K562 (cell line): ENCODE measurements around the gene HTT-AS. TPM values are rescaled to one million over a fixed set of nuclear protein-coding genes. Genes with fewer than 3 reads are reported as not detected.
A peak's percentile ranks its signal among the peaks of the same experiment; 100 is the strongest.

Experiments used
- ATF7 ChIP-seq: fragments of 450-650 bp; IDR thresholded peaks from 2 replicates; pipeline ENCODE4 v1.7.1; 2014; ENCODE audit warnings: mild to moderate bottlenecking, moderate library complexity
- BRF1 ChIP-seq: IDR thresholded peaks from 3 replicates; pipeline ENCODE4 v1.6.1; 2011; ENCODE audit warnings: borderline replicate concordance, mild to moderate bottlenecking; ENCODE audit not compliant: insufficient read length; ENCODE audit errors: extremely low read depth
- HES1 ChIP-seq: fragments of 450-650 bp; IDR thresholded peaks from 2 replicates; pipeline ENCODE4 v1.6.1; 2016; ENCODE audit warnings: low read depth, mild to moderate bottlenecking, moderate library complexity
- KDM5B ChIP-seq: fragments of 200-600 bp; sonication (generic); IDR thresholded peaks from 2 replicates; pipeline ENCODE4 v1.6.1; 2012; ENCODE audit warnings: low read depth, mild to moderate bottlenecking, moderate library complexity, low read length, control low read depth, inconsistent platforms; ENCODE audit not compliant: insufficient replicate concordance
- MAX ChIP-seq: sonication (generic); formaldehyde crosslinking; IDR thresholded peaks from 2 replicates; pipeline ENCODE4 v1.9.0; 2022; ENCODE audit warnings: mild to moderate bottlenecking, missing genetic modification reagents
- MNT ChIP-seq, 2 experiments: fragments of 450-650 bp; conservative IDR thresholded peaks; 2 replicates each; pipeline ENCODE4 v1.6.1; 2017; ENCODE audit warnings: mild to moderate bottlenecking in 2 of 2, moderate library complexity in 2 of 2
- PKNOX1 ChIP-seq: fragments of 450-650 bp; IDR thresholded peaks from 2 replicates; pipeline ENCODE4 v1.6.1; 2016
- RERE ChIP-seq: sonication (generic); formaldehyde crosslinking; IDR thresholded peaks from 2 replicates; pipeline ENCODE4 v1.8.0; 2023; ENCODE audit warnings: missing genetic modification reagents, mild to moderate bottlenecking, borderline replicate concordance
- RNF2 ChIP-seq: sonication (generic); IDR thresholded peaks from 2 replicates; pipeline ENCODE4 v1.6.1; 2016
- SMAD4 ChIP-seq: fragments of 250-450 bp; sonication (Bioruptor Pico); conservative IDR thresholded peaks from 2 replicates; pipeline ENCODE4 v1.8.0; 2021; ENCODE audit warnings: inconsistent platforms, mild to moderate bottlenecking, moderate library complexity
- SMARCA4 ChIP-seq: fragments of 450-650 bp; IDR thresholded peaks from 2 replicates; pipeline ENCODE4 v1.6.1; 2016
- TAL1 ChIP-seq: fragments of 450-650 bp; IDR thresholded peaks from 2 replicates; pipeline ENCODE4 v1.6.1; 2016; ENCODE audit warnings: mild to moderate bottlenecking
- TRIM24 ChIP-seq, 2 experiments: fragments of 450-650 bp; IDR thresholded peaks; 2 replicates each; pipeline ENCODE4 v1.6.1; 2016
- ZBTB2 ChIP-seq: fragments of 450-650 bp; IDR thresholded peaks from 2 replicates; pipeline ENCODE4 v1.6.1; 2016; ENCODE audit warnings: antibody characterized with exemption
- ZNF766 ChIP-seq: fragments of 200-800 bp; sonication (Bioruptor generic); conservative IDR thresholded peaks from 2 replicates; pipeline ENCODE4 v1.6.1; 2016; ENCODE audit warnings: missing genetic modification characterization, missing compliant biosample characterization
- polyA plus RNA-seq, 8 experiments: library from polyadenylated mRNA; depleted of rRNA in 4 of 8; stranded (reverse) in 5 of 8; unstranded in 3 of 8; fragments of >200 nt; fragmentation: Nextera tagmentation in 2 of 8; fragmentation: Illumina TruSeq in 1 of 8; extraction: Ambion mirVana in 2 of 8; extraction: Trizol in 1 of 8; gene quantifications; 2 replicates each; pipeline versions ENCODE4 v1.2.1 to v1.2.3, GENCODE V29; 2011 to 2014; ENCODE audit warnings: inconsistent platforms in 1 of 8, missing spikeins in 1 of 8
- total RNA-seq, 7 experiments: library from RNA; depleted of rRNA in 6 of 7; stranded (reverse); fragments of >200 nt in 6 of 7; fragmentation: Illumina TruSeq in 2 of 7; extraction: Trizol in 2 of 7; gene quantifications; 2 replicates each; pipeline versions ENCODE4 v1.2.1 to v1.2.3, GENCODE V29; 2011 to 2021; ENCODE audit warnings: low replicate concordance in 1 of 7

HTT-AS gene
- total and polyA plus RNA-seq, 9 of the 15 experiments (the other 6 are each of a cell fraction or from before 2014, with no cell fraction given) = not detected

- no peak for TF ChIP-seq KDM5B
- TF ChIP-seq SMARCA4 = peak; percentile 80
- no peak for TF ChIP-seq HES1
- peak; percentile 87 for TF ChIP-seq PKNOX1
- peak; percentile 64; the same call in 1 of the 2 replicates for TF ChIP-seq SMAD4 (CRISPR knock-in tag)
- peak; percentile 66 for TF ChIP-seq ATF7
- peak; percentile 76; the same call in 1 of the 2 replicates for TF ChIP-seq ZNF766 (CRISPR knock-in tag)
- TF ChIP-seq MNT (conservative IDR thresholded peaks at IDR 0.05) = peak in 1 of 2 experiments; percentile 66; a peak in 2 of 4 replicates
- TF ChIP-seq TRIM24 (IDR thresholded peaks at IDR 0.05) = peak; percentile 18 to 64; a peak in 1 of 4 replicates
- peak; percentile 47; the same call in 1 of the 2 replicates for TF ChIP-seq ZBTB2
- no peak for TF ChIP-seq RERE (CRISPR knock-in tag)
- peak; percentile 82; the same call in 1 of the 2 replicates for TF ChIP-seq RNF2
- TF ChIP-seq TAL1 = peak; percentile 84
- TF ChIP-seq MAX = 0 out of 2 replicates have a peak, but pooled peaks have one; percentile 37
- TF ChIP-seq BRF1 = no peak
These were observed 5.4 kb upstream of the HTT-AS start (continued) for GRCh38 chr4:3079694-3080123.
